Uterus (tissue), 4 donors: Measurements from ENCODE around the gene KIAA1755. TPM values are rescaled to one million over a fixed set of nuclear protein-coding genes. Genes with fewer than 3 reads are reported as not detected.

Experiments
- DNase-seq, 2 donors: peaks; one replicate each; pipeline ENCODE4 v3.0.0-alpha.2; 2019 to 2020
- H3K27ac ChIP-seq, 2 donors: fragments of 200-600 bp; sonication (generic); 1 replicate in 1 of 2; 2 replicates in 1 of 2; pipeline ENCODE4 v1.5.1; 2016 to 2018
- H3K27me3 ChIP-seq, 2 donors: fragments of 200-600 bp; sonication (generic); one replicate each; pipeline ENCODE4 v1.5.1; 2018 to 2019; ENCODE audit warnings: control low read depth in 1 of 2
- H3K36me3 ChIP-seq, 2 donors: fragments of 200-600 bp; sonication (generic); one replicate each; pipeline ENCODE4 v1.5.1; 2019; ENCODE audit warnings: control low read depth in 1 of 2
- H3K4me1 ChIP-seq, 2 donors: fragments of 200-600 bp; sonication (generic); one replicate each; pipeline ENCODE4 v1.5.1; 2018 to 2019; ENCODE audit warnings: control low read depth in 1 of 2
- H3K4me3 ChIP-seq, 2 donors: fragments of 200-600 bp; sonication (generic); 1 replicate in 1 of 2; 2 replicates in 1 of 2; pipeline ENCODE4 v1.5.1; 2018 to 2019; ENCODE audit warnings: mild to moderate bottlenecking in 1 of 2
- H3K9me3 ChIP-seq, 2 donors: fragments of 200-600 bp; sonication (generic); one replicate each; pipeline ENCODE4 v1.5.1; 2019; ENCODE audit warnings: control low read depth in 1 of 2
- POLR2A ChIP-seq, 2 donors: fragments of 450-650 bp; IDR thresholded peaks; one replicate each; pipeline ENCODE4 v1.6.1; 2016; ENCODE audit warnings: antibody characterized with exemption in 2 of 2, mild to moderate bottlenecking in 1 of 2, moderate library complexity in 1 of 2
- intact Hi-C: fragments of 100-400 bp; cut with DNase I; formaldehyde crosslinking; loops from one replicate; pipeline ENCODE4 v1.15.1; 2023; ENCODE audit warnings: low total_unique reads
- total RNA-seq, 4 donors: library from RNA; depleted of rRNA in 3 of 4; stranded (reverse); fragments of >200 nt in 3 of 4; gene quantifications; one replicate each; pipeline versions ENCODE4 v1.1.0 to v1.2.4, GENCODE V29; 2014 to 2023
- TF ChIP-seq, protein P1 (sequence below), 4 experiments: fragments of 200-600 bp in 2 of 4; fragments of 450-650 bp in 2 of 4; sonication (generic) in 2 of 4; IDR thresholded peaks; one replicate each; pipeline ENCODE4 v1.5.1; 2016 to 2019; ENCODE audit warnings: antibody characterized with exemption in 4 of 4, mild to moderate bottlenecking in 2 of 4, moderate library complexity in 1 of 4
- donor health status: DM: yes; HTN: yes; CAD: no.

The KIAA1755 gene
- total RNA-seq, 4 donors from 2014 or later = 5.3 to 47.6 (median 15.7) TPM

DNA sequence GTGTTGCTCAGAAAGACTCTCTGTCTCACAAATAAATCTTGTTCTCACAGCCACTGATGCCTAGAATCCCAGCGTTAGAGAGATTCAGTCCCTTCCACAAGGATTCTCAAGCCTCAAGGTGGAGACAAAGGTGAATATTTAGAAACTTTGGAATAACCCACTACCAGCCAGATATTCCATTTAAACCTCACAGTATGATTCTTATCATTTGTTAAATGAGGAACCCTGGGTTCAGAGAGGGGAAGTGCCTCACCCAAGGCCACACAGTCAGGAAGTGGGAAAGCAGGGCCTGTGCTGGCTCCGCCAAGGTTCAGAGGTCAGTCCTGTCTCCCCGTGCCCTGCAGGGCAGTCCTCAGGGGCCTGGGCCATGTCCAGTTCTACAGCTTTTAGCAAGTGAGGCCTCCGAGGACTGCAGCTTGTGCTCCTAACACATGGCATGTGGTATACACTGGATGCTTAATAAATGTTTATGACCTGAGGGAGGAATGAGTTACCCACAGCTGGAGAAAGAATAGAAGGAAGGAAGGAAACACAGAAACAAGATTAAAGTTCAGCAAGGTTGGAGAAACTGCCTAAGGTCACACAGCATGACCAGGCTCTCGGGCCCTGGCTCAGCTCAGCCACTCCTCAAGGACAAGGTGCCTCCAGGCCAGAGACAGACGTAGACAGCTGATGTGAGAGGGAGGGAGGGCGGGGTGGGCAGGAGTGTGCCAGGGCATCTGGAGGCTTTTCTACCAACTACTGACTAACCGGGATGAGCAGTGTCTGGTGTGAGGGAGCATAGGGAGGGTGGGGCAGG lies 91.5 kb downstream of the KIAA1755 start:
- Histone ChIP-seq H3K9me3 (no peaks in the 10 kb centered on the region), H3K27me3 (no peaks in the 10 kb centered on the region), H3K4me1 (no peaks in the 10 kb centered on the region), H3K36me3 (no peaks in the 10 kb centered on the region), H3K27ac (peak overlapping the region; percentile 54 to 62), H3K4me3 (no peak overlapping the region)
- no peak for DNase-seq
- intact Hi-C loops = loop anchor here (5.0 kb wide), 1 partner anchor 97 kb away; no protein-coding TSS in a partner anchor
- TF ChIP-seq, protein P1, sequence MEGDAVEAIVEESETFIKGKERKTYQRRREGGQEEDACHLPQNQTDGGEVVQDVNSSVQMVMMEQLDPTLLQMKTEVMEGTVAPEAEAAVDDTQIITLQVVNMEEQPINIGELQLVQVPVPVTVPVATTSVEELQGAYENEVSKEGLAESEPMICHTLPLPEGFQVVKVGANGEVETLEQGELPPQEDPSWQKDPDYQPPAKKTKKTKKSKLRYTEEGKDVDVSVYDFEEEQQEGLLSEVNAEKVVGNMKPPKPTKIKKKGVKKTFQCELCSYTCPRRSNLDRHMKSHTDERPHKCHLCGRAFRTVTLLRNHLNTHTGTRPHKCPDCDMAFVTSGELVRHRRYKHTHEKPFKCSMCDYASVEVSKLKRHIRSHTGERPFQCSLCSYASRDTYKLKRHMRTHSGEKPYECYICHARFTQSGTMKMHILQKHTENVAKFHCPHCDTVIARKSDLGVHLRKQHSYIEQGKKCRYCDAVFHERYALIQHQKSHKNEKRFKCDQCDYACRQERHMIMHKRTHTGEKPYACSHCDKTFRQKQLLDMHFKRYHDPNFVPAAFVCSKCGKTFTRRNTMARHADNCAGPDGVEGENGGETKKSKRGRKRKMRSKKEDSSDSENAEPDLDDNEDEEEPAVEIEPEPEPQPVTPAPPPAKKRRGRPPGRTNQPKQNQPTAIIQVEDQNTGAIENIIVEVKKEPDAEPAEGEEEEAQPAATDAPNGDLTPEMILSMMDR (IDR thresholded peaks at IDR 0.05) = no peak
- no peak for TF ChIP-seq POLR2A (IDR thresholded peaks at IDR 0.05)

DNA sequence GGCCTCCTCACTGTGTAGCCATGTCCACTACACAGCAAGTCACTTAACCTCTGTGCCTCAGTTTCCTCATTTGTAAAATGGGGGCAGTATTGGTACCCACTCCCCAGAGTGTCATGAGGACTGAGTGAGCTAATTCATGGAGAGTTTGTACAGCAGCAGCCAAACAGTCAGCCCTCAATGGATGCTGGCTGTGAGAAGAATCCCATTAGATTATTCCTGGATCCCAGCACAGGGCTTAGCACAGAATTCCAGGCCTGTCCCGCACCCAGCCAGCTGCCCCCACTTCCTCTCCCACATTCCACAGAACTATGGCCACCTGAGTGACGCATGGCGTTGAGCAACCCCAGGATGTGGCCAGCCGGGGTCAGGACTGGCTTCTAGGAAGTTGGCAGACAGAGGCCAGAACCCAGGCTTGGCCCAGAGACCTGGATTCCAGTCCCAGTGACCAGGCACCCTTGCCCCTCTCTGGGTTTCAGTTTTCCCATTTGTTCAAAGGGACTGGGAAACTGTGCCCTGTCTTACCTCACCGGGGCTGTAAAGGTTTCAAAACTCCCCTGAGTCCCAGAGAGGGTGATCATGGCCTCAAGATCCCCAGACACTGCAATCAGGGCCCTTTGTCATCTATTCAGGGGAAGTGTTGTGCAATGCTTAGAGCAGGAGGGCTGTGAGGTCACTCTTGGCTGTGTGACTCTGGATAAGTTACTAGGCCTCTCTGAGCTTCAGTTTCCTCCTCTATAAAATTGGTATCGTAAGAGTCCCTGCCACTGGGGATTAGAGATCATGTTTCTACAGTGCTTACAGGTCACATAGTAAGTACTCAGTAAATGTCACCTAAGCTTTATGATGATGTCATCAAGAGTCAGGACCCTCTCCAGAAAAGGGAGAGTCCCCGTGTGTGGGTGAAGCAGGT lies 92.4 kb downstream of the KIAA1755 start:
- no peak for TF ChIP-seq POLR2A (IDR thresholded peaks at IDR 0.05)
- TF ChIP-seq, protein P1 (IDR thresholded peaks at IDR 0.05) = no peak
- Histone ChIP-seq H3K9me3 (no peaks in the 10 kb centered on the region), H3K27me3 (no peaks in the 10 kb centered on the region), H3K27ac (peak overlapping the region; percentile 54 to 62), H3K4me3 (no peak overlapping the region), H3K36me3 (no peaks in the 10 kb centered on the region), H3K4me1 (no peaks in the 10 kb centered on the region)
- intact Hi-C loops = loop anchor here (5.0 kb wide), 1 partner anchor 96 kb away; no protein-coding TSS in a partner anchor
- DNase-seq = peak; percentile 74 to 77

DNA sequence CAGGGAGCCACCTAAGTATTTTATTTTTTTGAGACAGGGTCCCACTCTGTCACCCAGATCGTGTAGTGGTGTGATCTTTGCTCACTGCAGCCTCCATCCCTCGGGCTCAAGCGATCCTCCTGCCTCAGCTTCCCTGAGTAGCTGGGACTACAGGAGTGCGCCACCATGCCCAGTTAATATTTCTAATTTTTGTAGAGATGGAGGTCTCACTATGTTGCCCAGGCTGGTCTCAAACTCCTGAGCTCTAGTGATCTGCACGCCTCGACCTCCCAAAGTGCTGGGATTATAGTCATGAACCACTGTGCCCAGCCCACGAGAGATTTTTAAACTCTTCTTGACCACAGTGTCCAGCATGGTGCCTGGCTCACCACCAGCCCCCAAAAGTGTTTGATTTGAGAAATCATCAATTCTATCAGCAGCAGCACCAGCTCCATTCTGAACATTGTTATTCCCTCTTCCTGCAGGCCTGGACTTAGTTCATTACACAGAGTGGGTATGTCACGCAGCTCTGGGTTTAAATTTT lies 93.1 kb downstream of the KIAA1755 start:
- H3K4me1 ChIP-seq = no peaks in the 10 kb centered on the region
- DNase-seq = no peak
- H3K36me3 ChIP-seq = no peaks in the 10 kb centered on the region
- TF ChIP-seq POLR2A (IDR thresholded peaks at IDR 0.05) = no peak
- TF ChIP-seq, protein P1 (IDR thresholded peaks at IDR 0.05) = no peak
- intact Hi-C loops = loop anchor here (5.0 kb wide), 1 partner anchor 95 kb away; no protein-coding TSS in a partner anchor
- H3K9me3 ChIP-seq = no peaks in the 10 kb centered on the region
- peak overlapping the region in 1 of 2 donors; percentile 54 for H3K27ac ChIP-seq
- H3K27me3 ChIP-seq = no peaks in the 10 kb centered on the region
- no peak overlapping the region for H3K4me3 ChIP-seq

DNA sequence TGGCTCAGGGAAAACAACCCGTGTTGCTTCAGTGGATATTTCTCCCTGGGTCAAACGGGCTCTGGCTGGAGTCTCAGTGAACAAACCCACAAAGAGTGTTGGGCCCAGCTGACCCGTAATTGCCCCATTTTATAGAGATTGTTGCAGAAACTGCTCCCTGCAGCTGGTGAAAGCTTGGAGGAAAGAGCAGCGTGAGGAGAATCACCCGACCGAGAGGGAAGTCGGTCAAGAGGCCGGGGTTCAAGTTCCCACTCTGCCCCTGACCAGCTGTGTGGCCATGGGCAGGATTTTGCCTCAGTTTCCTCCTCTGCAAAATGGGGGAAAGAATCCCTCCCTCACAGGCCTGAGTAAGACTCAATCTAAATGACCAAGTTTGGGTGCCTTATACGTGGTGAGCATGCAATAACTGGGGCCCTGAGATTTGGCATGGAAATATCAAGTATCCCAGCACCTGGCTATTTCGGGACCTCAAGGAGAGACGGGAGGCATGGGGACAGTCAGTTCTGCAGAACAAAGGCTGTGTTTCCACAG lies 93.8 kb downstream of the KIAA1755 start:
- no peaks in the 10 kb centered on the region for H3K9me3 ChIP-seq
- no peak for DNase-seq
- H3K4me1 ChIP-seq = peaks cover 0 to 4% of the 10 kb centered on the region in 2 donors
- peak overlapping the region; percentile 89 to 90 for H3K27ac ChIP-seq
- no peak for TF ChIP-seq POLR2A (IDR thresholded peaks at IDR 0.05)
- TF ChIP-seq, protein P1 (IDR thresholded peaks at IDR 0.05) = no peak
- no peaks in the 10 kb centered on the region for H3K27me3 ChIP-seq
- intact Hi-C loops = loop anchor here (5.0 kb wide), 1 partner anchor 94 kb away; no protein-coding TSS in a partner anchor
- no peaks in the 10 kb centered on the region for H3K36me3 ChIP-seq
- no peak overlapping the region for H3K4me3 ChIP-seq
